ENCODE results near the gene DIP2C. TPM values are rescaled to one million over a fixed set of nuclear protein-coding genes. Genes with fewer than 3 reads are reported as not detected.

The DIP2C gene
- total RNA-seq, 1 donor from 2014 or later = 52.6 TPM

DNA sequence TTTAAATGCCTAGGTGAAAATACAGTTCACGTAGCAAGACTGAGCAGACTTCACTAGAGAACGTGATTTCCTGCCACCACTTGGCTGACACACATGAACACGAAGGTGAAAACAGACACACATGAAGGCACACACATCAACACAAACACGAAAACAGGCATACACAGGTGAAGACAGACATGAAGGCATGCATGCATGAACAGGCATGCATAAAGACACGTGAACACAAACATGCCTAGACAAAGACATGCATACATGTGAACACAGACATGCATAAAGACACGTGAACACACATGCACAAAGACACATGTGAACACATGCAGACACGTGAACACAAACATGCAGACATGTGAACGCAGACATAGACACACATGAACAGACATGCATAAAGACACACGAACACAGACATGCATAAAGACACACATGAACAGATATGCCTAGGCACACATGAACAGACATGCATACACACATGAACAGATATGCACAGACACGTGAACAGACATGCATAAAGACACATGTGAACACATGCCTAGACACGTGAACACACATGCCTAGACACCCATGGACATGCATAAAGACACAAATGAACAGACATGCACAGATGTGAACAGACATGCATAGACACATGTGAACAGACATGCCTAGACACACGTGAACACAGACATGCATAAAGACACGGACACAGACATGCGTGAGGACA lies 311.1 kb downstream of the DIP2C start:
- peaks cover 6% of the 10 kb centered on the region for H3K4me1 Mint-ChIP-seq (ENCODE audit: low read depth, unreplicated experiment)
- peaks cover 31% of the 10 kb centered on the region for H3K36me3 Mint-ChIP-seq (ENCODE audit: unreplicated experiment)
- H3K27ac Mint-ChIP-seq (ENCODE audit: unreplicated experiment) = no peak overlapping the region
- TF ChIP-seq, protein P1, sequence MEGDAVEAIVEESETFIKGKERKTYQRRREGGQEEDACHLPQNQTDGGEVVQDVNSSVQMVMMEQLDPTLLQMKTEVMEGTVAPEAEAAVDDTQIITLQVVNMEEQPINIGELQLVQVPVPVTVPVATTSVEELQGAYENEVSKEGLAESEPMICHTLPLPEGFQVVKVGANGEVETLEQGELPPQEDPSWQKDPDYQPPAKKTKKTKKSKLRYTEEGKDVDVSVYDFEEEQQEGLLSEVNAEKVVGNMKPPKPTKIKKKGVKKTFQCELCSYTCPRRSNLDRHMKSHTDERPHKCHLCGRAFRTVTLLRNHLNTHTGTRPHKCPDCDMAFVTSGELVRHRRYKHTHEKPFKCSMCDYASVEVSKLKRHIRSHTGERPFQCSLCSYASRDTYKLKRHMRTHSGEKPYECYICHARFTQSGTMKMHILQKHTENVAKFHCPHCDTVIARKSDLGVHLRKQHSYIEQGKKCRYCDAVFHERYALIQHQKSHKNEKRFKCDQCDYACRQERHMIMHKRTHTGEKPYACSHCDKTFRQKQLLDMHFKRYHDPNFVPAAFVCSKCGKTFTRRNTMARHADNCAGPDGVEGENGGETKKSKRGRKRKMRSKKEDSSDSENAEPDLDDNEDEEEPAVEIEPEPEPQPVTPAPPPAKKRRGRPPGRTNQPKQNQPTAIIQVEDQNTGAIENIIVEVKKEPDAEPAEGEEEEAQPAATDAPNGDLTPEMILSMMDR (IDR thresholded peaks at IDR 0.05; ENCODE audit: partially characterized antibody, unreplicated experiment) = no peak
- H3K4me3 Mint-ChIP-seq (ENCODE audit: unreplicated experiment) = no peak overlapping the region
- DNase-seq = no peak
- peaks cover 1% of the 10 kb centered on the region for H3K27me3 Mint-ChIP-seq (ENCODE audit: unreplicated experiment)
- H3K9me3 Mint-ChIP-seq (ENCODE audit: unreplicated experiment) = peaks cover 5% of the 10 kb centered on the region

GRCh38 chr10:377228-377627 lies 312.2 kb downstream of the DIP2C start:
- Mint-ChIP-seq H3K27ac (ENCODE audit: unreplicated experiment) (no peak overlapping the region), H3K27me3 (ENCODE audit: unreplicated experiment) (peaks cover 1% of the 10 kb centered on the region), H3K4me3 (ENCODE audit: unreplicated experiment) (no peak overlapping the region), H3K4me1 (ENCODE audit: low read depth, unreplicated experiment) (peaks cover 7% of the 10 kb centered on the region), H3K9me3 (ENCODE audit: unreplicated experiment) (peaks cover 5% of the 10 kb centered on the region), H3K36me3 (ENCODE audit: unreplicated experiment) (peaks cover 28% of the 10 kb centered on the region)
- no peak for DNase-seq
- TF ChIP-seq, protein P1 (IDR thresholded peaks at IDR 0.05; ENCODE audit: partially characterized antibody, unreplicated experiment) = no peak

GRCh38 chr10:375815-376505 lies 313.5 kb downstream of the DIP2C start:
- no peak overlapping the region for H3K4me3 Mint-ChIP-seq (ENCODE audit: unreplicated experiment)
- peaks cover 3% of the 10 kb centered on the region for H3K9me3 Mint-ChIP-seq (ENCODE audit: unreplicated experiment)
- H3K36me3 Mint-ChIP-seq (ENCODE audit: unreplicated experiment) = peaks cover 20% of the 10 kb centered on the region
- H3K27ac Mint-ChIP-seq (ENCODE audit: unreplicated experiment) = no peak overlapping the region
- TF ChIP-seq, protein P1 (IDR thresholded peaks at IDR 0.05; ENCODE audit: partially characterized antibody, unreplicated experiment) = no peak
- no peaks in the 10 kb centered on the region for H3K27me3 Mint-ChIP-seq (ENCODE audit: unreplicated experiment)
- H3K4me1 Mint-ChIP-seq (ENCODE audit: low read depth, unreplicated experiment) = peaks cover 11% of the 10 kb centered on the region
- DNase-seq = no peak

- Mint-ChIP-seq H3K4me3 (ENCODE audit: unreplicated experiment) (no peak overlapping the region), H3K9me3 (ENCODE audit: unreplicated experiment) (peaks cover 6% of the 10 kb centered on the region), H3K36me3 (ENCODE audit: unreplicated experiment) (peaks cover 20% of the 10 kb centered on the region), H3K27ac (ENCODE audit: unreplicated experiment) (no peak overlapping the region), H3K27me3 (ENCODE audit: unreplicated experiment) (no peaks in the 10 kb centered on the region), H3K4me1 (ENCODE audit: low read depth, unreplicated experiment) (peaks cover 17% of the 10 kb centered on the region)
- TF ChIP-seq, protein P1 (IDR thresholded peaks at IDR 0.05; ENCODE audit: partially characterized antibody, unreplicated experiment) = no peak
- no peak for DNase-seq
These were observed 315.1 kb downstream of the DIP2C start for GRCh38 chr10:374354-374753.

All from glutamatergic neuron (in vitro differentiated cells).